GM19240 (cell line): ENCODE results near the gene NCOR1.
"Not testable (repeated sequence)": the region's sequence is repeated elsewhere in the genome, so short reads cannot be mapped to it uniquely, and the experiment has no call there.

Source experiments
- DNase-seq: peaks from one replicate; pipeline ENCODE4 v3.0.0; 2011; ENCODE audit warnings: low spot score; ENCODE audit not compliant: insufficient read length

NCOR1 gene

GRCh38 chr17:16100737-16101400 lies 114.5 kb downstream of the NCOR1 start:
- no peak for DNase-seq

DNA sequence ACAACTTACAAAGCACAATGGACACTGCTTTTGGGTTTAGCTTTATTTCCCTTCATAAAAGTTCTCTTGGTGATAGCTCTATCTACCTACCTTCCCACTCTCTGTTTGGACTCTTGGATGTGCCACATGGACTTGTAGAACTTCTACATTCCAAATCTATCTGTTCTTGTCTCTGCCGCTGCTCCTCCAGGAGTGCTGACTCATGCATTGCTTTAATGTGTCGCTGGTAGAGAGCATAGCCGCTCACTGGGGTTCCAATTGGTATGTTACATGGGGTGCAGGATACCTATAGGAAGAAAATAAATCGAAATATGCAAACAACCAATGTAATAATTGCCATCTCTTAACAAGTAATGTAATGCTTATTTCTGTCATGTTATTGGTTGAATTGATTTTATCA lies 123.6 kb downstream of the NCOR1 start:
- no peak for DNase-seq

DNA sequence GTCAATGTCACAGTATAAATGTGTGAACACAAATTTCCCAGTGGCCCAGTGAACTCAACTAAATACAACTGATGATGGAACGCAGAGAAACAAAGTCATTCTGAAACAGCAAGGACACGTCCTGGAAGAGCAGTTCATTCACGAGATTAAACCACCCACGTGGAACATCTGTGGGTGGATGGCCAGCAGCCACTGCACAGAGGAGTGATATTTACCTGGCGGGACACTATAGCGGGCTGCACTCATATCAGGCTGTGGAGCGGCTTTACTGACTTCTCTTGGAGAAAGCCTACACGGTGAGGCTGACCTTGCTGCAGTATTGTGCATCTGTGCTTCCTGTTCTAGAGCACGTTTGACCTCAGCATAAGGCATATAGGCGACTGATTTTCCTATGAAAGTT lies 128.4 kb downstream of the NCOR1 start:
- no peak for DNase-seq

GRCh38 chr17:16085066-16085699 lies 130.2 kb downstream of the NCOR1 start:
- DNase-seq, result no peak

DNA sequence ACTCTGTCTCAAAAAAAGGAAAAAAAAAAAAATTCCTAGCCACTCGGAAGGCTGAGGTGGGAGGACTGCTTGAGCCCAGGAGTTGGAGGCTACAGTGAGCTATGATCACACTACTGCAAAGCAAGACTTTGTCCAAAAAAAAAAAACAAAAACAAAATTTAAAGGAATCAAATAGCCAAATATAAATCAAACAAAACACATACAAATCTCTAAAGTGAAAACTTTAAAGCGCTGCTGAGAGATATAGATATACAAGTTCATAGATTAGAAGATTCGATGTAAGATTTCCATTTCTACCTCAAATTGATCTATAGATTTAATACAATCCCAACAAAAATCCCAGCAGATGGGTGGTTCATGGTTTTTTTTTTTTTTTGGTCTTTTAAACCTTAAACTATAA lies 132.1 kb downstream of the NCOR1 start:
- no peak for DNase-seq

GRCh38 chr17:16081507-16082087 lies 133.7 kb downstream of the NCOR1 start:
- no peak for DNase-seq

DNA sequence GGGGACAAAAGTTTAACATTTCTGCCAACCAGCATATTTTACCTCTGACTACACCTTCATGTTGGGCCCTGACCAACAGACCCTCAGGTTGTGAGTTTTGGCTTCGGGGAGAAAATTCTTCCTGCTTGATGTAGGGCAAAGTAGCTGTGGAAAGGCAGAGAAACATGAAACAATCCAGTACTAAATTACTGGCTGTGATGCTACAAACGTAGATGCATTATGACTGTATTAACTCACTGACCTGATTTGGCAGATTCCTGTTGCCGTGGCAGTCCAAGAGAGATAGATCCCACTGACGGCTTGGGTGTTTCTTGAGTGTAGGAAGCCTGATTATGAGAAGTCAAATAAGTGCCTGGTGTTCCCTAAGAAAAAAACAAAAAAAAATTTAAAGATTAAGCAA lies 135.0 kb downstream of the NCOR1 start:
- no peak for DNase-seq

DNA sequence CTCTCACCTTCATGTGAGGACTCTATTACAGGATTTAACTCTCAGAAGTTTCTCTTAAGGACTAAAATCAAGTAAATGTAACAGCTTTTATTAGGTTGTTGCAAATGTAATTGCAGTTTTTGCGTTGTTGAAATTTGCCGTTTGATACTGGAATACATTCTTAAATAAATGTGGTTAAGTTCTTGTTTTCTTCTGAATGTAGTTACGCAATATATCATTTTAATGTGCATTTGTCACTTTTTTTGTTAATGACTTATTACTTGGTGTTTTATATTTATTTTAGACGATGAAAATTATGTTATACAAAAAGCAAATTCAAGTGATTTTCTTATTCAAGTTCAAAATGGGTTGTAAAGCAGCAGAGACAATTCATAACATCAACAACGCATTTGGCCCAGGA lies 139.4 kb downstream of the NCOR1 start:
- DNase-seq, result no peak

- no peak for DNase-seq
Measured at GRCh38 chr17:16074423-16074822, 140.9 kb downstream of the NCOR1 start.

DNA sequence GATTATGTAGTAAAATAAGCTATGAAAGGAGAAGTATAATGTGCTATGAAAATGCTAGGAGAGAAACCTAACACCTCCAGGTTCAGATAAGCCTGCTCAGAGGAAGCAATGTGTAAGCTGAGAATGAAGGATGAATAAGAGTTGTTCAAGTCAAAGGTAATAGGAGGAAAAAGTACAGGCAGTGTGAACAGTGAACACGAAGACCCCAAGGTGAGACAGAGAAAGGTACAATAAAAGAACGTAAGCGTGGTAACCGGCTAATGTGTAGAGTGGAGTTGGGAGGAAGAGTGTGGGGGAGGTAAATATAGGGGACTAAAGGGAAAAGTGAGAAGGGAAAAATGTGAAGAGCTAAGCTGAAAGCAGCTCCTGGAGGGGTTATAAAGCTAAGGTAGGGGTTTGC lies 141.5 kb downstream of the NCOR1 start:
- no peak for DNase-seq

DNA sequence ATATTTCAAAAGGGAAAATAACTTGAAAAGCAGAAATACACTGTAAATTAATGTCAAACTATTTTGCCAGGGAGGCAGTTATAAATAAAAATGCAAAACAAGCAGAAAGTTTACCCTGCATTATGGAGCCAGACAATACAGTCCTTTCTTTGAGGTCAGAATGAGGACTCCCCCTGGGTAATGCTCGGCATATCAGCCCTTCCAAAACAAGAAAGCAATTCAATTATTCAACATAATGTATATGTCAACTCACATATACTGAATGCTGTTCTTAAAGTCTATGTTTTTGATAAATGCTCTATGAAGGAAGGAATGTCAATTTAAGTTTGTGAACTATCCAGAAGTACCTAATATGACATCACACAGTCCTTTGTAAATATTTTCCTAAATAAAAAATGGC lies 143.3 kb downstream of the NCOR1 start:
- DNase-seq, result no peak

- DNase-seq, result no peak
Measured at GRCh38 chr17:16068323-16068722, 147.0 kb downstream of the NCOR1 start.

DNA sequence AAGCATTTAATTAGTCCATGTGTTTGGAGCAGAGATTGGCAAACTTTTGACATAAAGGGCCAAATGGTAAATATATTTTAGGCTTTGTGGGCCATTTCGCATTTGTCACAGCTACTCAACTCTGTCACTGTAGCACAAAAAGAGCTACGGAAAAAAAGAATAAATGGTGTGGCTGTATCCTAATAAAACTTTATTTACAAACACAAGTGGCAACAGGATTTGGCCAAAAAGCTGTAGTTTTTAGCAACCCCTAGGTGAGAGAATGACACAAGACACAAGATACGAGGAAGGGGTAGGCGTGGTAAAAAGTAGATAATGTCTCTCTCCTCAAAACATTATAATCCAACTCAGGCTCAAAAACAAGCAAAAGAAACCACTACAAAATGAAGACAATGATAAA lies 149.2 kb downstream of the NCOR1 start:
- no peak for DNase-seq

DNA sequence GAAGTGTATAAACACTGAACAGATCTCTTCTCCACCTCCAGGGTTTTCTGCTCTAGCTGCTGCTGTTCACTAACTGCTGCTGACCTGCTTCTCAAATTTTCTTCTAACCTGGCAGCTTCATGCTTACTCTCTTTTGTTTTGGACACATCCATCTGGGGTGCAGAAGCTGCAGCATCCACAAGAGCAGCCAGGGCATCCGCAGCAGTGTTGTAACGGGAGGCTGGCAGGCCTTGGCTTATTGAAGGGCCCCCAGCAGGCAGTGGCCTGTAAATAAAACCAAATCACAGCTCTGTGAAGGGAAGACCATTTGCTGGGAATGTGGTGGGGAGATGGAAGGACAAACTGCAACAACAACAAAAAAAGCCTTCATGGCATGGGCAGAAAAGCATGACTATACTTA lies 153.7 kb downstream of the NCOR1 start:
- no peak for DNase-seq

DNA sequence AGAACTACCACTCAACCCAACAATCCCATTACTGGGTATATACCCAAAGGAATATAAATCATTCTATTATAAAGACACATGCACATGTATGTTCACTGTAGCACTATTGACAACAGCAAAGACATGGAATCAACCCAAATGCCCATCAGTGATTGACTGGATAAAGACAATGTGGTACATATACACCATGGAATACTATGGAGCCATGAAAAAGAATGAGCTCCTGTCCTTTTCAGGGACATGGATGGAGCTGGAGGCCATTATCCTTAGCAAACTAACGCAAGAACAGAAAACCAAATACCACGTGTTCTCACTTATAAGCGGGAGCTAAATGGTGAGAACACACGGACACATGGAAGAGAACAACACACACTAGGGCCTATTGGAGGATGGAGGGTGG lies 160.2 kb downstream of the NCOR1 start:
- DNase-seq, result not testable (repeated sequence)

GRCh38 chr17:16052486-16052885 lies 162.8 kb downstream of the NCOR1 start:
- no peak for DNase-seq

GRCh38 chr17:16050844-16051243 lies 164.5 kb downstream of the NCOR1 start:
- DNase-seq, result no peak

DNA sequence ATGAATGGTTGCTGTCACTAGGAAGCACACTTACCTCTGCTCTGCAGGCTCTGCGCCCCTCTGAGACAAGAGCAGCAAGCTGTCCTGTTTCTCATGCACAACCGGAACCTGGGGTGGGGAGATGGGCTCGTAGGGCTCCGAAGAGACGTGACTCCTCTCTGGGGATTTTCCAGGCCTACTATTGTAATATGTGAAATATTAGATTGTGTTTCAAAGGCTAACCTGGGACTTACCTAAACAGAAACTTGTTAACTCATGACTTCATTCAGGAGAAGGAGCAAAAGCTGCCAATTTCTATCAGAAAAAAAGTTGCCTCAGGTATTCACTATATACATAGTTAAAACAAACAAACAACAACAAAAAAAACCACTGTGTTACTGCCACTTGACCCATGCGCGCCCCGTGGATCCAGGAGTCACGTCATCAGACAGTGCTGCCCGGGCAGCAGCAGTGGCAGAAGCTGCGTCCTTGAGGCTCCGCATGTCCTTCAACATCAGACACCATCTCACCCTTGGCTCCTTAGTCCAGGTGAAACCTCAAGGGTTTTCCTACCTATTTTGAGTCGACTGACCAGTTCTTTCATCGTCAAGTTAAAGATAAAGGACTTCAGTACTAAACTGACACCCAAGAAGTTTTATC lies 166.4 kb downstream of the NCOR1 start:
- no peak for DNase-seq

DNA sequence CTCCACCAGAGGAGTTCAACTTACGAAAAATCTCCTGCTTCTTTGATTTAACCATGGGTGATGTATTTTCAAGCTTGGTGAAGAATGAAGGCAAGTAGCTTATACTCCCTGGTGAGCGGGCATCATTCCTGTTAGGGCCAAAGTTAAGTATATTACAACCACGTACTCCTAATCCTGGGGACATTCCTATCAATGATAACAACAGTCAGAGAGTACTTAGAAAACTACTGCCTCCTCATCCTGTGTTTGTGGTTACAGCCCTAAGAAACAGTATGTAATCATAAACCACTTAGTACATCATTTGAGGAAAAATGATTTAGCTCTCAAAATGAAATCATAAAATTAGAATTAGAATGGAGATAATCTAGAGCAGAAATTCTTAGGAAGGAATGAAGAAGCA lies 168.4 kb downstream of the NCOR1 start:
- no peak for DNase-seq

- no peak for DNase-seq
Measured at GRCh38 chr17:16044487-16044886, 170.8 kb downstream of the NCOR1 start.

GRCh38 chr17:16040710-16041251 lies 174.6 kb downstream of the NCOR1 start:
- DNase-seq, result no peak

- DNase-seq, result no peak
Measured at GRCh38 chr17:16037636-16038035, 177.7 kb downstream of the NCOR1 start.
